ENCODE measurements around the gene ITSN1. TPM values are rescaled to one million over a fixed set of nuclear protein-coding genes. Genes with fewer than 3 reads are reported as not detected.

ITSN1 gene
- total and polyA plus RNA-seq, 2 experiments from 2014 or later, result 77.9 to 95.7 TPM

GRCh38 chr21:33829844-33830243, 187.5 kb downstream of the ITSN1 start:
- Mint-ChIP-seq H3K9me3 (no peaks in the 10 kb centered on the region), H3K27ac (no peak overlapping the region), H3K27me3 (ENCODE audit: insufficient read depth, low read depth, poor library complexity) (peaks cover 3% of the 10 kb centered on the region), H3K36me3 (ENCODE audit: low read depth) (peaks cover 29% of the 10 kb centered on the region), H3K4me1 (no peaks in the 10 kb centered on the region), H3K4me3 (no peak overlapping the region)
- Histone ChIP-seq H3K4me1 (ENCODE audit: insufficient read depth) (no peaks in the 10 kb centered on the region), H3K27me3 (ENCODE audit: insufficient read depth) (no peaks in the 10 kb centered on the region), H3K79me2 (replicated peaks; ENCODE audit: insufficient read depth) (no peaks in the 10 kb centered on the region), H3K36me3 (ENCODE audit: insufficient read depth) (no peaks in the 10 kb centered on the region; the same call in none of the 2 replicates), H3K4me3 (no peak overlapping the region), H4K20me1 (replicated peaks; ENCODE audit: insufficient read depth) (no peaks in the 10 kb centered on the region; the same call in 1 of the 2 replicates), H3K4me2 (no peak overlapping the region), H3K9me2 (ENCODE audit: insufficient read depth) (no peaks in the 10 kb centered on the region), H3F3A (replicated peaks; ENCODE audit: low read depth) (0 out of 2 replicates have a peak, but pooled peaks cover 6% of the 10 kb centered on the region), H2AFZ (no peak overlapping the region), H3K27ac (ENCODE audit: low read depth) (no peak overlapping the region)
- TF ChIP-seq ETS1 (IDR thresholded peaks at IDR 0.05) (no peak), CTCF (conservative IDR thresholded peaks at IDR 0.05; ENCODE audit: low read depth in 2 of 2) (no peak), ZNF462 (CRISPR knock-in tag; IDR thresholded peaks at IDR 0.05) (no peak), REST (IDR thresholded peaks at IDR 0.05; ENCODE audit: unreplicated experiment) (no peak), EZH2phosphoT487 (IDR thresholded peaks at IDR 0.05; ENCODE audit: unreplicated experiment) (no peak), ZNF331 (CRISPR knock-in tag; IDR thresholded peaks at IDR 0.05; ENCODE audit: low read depth) (no peak), CREB1 (CRISPR knock-in tag; IDR thresholded peaks at IDR 0.05; ENCODE audit: low read depth) (no peak), NANOG (IDR thresholded peaks at IDR 0.05; ENCODE audit: borderline replicate concordance) (no peak), JUNB (IDR thresholded peaks at IDR 0.05; ENCODE audit: unreplicated experiment) (no peak), ZNF114 (CRISPR knock-in tag; IDR thresholded peaks at IDR 0.05) (no peak), EZH2 (IDR thresholded peaks at IDR 0.05; ENCODE audit: low read depth, unreplicated experiment) (no peak), STAT1 (IDR thresholded peaks at IDR 0.05; ENCODE audit: unreplicated experiment) (no peak), POLR2AphosphoS5 (IDR thresholded peaks at IDR 0.05; ENCODE audit: low read depth) (no peak)
- DNase-seq (ENCODE audit: low spot score) (no peak), ATAC-seq (no peak)
